ENCODE results near the gene BLOC1S3.
A peak's percentile ranks its signal among the peaks of the same experiment; 100 is the strongest.

Gene BLOC1S3, protein sequence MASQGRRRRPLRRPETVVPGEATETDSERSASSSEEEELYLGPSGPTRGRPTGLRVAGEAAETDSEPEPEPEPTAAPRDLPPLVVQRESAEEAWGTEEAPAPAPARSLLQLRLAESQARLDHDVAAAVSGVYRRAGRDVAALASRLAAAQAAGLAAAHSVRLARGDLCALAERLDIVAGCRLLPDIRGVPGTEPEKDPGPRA

DNA sequence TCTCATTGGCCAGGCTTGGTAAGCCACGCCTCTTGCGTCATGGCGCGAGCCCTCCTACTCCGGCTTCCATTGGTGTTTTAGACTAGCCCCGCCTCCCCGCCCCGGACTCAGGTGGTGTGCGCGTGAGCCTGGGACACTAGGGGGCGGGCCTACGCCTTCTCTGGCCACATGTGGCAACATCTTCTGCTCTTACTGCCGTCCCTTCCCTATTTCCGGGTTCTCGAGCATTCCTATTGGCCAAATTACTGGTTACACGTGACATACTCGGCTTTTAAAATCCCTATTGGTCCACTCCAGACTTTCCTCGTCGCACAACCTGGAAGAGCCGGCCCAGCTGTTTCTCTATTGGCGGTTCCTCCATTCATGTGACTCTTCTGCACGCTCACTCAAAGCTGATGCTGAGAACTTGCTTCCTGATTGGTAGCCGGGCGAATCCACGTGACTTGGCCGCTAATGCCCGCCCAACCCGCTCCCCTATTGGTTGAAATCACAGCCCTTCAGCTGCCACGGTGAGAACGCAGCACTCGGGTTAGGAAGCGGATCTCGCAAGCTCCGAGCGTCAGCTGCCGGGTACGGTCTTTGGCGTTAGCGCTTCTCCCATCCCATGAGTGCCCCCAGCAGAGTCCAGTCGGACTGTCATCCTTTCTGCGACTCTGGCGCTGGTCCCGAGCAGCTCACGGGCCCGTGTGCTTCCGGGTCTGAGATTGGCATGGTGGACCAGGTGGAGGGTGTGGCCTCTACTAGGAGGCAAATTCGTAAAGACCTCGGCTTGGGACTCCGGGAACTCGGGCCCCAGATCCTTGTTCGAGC lies at the start of gene BLOC1S3:
Gene BLOC1S3, plus strand, starts transcription at position 523 of the 810 bp plus-strand sequence. CDS start 513 bp downstream, outside the sequence.
- peak; percentile 100 for DNase-seq

DNA sequence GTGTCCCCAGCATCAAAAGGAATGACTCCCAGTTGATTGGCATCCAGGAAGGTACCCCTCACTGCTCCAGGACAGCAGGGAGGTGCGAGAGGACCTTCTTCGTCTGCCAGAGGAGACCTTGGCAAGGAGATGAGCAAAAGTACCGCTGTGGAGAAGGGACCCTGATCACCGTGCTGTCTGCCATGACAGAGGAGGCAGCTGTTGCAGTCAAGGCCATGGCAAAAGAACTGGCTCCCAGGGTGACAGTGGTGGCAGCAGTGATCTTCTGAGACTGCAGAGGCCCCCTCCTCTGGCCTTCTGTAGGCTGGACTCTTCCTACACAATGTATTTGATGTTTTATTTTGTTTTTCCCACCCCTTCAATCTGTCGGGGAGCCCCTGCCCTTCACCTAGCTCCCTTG lies 49.8 kb upstream of the BLOC1S3 start:
- no peak for DNase-seq

DNA sequence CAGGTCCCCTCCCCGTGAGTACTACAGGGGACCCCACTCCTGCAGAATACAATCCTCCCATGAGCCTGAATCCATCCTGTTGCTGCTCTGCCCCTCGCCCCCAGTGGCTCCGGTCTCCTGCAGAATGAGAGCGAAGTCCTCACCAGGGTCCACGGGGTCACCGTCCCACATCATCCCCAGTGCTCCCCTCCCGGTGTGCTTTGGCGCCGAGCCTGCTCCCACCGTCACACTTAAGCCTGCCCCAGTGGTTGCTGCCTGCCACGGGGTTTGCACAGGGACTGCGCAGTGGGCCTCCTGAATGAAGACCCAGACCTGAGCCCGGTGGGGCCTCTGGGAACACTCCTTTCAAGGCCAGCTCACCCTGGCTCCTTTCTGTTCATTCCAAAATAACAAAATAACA lies 48.3 kb upstream of the BLOC1S3 start:
- DNase-seq, result no peak

DNA sequence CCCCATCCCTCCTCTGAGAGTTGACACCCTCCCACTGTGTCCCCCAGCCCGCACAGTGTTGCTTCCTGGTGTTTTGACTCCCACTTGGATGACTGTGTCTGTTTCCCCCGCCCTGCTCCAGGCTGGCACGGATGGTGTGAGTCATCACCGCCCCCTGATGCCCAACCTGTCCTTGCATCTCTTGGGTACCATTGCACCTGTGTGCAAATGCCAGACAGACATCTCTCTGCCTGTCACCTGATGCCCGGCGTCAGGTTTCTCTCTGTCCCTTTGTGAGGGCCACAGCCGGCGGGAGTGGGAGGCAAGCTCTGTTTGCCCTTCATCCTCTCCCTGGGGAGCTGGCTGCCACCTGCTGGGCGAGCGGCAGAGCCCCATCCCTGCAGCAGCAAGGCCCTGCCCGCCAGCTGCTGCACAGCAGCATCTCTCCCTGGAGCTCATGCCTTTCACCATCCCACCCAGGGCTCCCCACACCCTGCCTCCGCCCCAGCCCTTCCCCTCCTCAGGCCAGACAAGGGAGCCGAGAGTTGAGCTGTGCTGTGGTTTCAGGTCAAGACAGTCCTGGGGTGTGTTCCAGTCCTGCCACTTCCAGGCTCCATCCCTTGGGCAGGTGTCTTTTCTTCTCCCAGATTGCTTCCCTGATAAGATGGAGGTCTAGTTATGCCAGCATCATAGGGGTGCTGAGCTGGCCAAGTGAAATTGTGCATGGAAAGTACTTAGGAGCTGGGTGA lies 47.5 kb upstream of the BLOC1S3 start:
- peak; percentile 60 for DNase-seq

DNA sequence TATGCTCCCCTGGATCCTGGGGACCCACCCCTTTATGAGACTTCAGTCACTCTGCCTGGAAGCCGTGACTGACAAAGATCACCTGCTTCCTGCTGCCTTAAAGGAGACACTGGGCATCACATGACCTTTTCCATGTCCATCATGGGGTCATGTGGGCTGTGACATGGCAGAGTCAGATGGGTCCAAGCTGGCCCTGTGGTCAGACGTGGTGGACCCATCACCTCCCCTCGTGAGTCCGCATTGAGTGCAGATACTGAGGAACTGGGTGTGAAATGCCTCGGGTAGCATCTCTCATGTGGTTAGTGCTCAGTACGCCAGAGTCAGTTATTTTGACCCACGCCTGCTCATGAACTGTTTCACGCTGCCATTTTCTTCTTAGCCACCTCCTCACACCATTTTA lies 44.9 kb upstream of the BLOC1S3 start:
- DNase-seq, result no peak

DNA sequence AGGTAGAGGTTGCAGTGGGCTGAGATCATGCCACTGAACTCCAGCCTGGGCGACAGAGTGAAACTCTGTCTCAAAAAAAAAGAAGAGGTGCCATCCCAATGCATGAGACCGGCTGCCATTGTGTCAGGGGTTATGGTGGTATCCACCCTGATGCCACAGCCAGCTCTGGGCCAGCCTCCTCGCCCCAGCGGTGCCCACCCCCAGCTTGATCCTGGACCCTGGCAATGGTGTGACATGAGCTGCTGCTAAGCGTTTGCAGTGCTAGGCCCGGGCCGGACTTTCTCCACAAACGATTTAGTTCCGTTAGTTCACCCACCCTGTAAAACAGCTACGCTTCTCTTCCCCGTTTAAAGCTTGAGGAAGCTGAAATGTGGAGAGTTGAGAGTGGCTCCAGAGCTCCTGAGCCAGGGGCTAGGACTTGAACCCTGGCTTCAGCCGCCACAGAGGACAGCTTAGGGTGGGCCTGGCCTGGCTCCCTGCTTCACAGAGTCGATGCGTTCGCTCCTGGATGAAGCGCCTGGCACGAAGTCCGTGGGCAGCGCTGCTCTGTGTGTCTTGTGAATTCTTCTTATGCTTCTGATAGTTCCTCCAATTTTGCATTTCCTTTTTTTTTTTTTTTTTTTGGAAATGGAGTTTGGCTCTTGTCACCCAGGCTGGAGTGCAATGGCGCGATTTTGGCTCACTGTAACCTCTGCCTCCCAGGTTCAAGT lies 43.3 kb upstream of the BLOC1S3 start:
- DNase-seq, result no peak

DNA sequence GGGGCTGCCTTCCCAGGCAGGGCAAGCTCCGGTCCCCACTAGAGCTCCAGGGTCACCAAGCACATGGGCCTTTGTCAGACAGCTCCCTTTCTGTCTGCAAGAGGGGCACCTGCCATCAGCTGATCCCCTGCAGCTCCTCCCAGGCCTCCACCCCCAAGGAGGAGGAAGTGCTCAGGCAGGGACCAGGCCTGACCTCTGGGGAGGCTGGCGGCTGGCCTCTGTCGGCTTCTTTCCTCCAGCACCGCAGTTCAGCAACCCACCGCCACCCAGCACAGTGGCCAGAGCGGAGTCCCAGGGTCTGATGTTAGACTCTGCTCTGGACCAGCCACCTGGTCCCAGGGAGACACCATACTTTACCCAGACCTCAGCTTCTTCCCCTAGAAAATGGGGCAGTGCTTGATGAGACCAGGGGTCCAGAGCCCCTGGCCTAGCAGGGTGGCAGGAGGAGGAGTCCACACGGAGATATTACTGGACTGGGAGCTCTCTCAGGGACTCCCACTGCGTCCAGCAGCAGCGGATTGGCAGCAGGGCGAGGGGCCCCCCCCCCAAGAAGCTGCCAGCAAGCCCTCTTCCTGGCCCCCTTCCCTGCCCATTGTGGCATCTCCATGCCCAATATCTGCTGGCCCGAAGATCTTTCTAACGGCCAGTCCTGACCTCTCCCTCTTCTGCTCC lies 41.9 kb upstream of the BLOC1S3 start:
- no peak for DNase-seq

DNA sequence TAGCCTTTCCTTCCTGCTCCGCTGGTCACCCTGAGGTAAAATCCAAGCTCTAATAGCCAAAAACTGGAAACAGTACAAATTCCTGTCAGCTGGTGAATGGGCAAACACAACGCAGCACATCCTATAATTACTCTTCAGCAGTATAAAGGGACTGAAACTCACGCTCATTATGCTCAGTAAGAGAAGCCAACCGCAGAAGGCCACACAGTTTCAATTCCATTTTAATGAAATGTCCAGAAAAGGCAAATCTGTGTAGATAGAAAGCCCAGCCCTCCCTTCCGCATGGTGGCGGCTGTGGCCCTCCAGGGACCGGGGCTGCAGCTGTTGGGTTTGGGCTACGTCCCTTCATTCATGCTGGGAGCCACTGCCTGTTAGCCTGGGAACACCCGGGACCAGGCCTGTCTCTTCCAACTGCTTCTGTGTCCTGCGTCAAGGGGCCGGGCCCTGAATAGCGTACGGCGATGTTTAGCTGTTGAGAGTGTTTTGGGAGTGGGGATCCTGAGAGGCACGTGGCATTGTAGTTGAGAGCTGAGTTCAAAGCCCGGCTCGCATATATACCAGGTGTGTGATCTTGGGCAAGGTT lies 41.3 kb upstream of the BLOC1S3 start:
- no peak for DNase-seq

DNA sequence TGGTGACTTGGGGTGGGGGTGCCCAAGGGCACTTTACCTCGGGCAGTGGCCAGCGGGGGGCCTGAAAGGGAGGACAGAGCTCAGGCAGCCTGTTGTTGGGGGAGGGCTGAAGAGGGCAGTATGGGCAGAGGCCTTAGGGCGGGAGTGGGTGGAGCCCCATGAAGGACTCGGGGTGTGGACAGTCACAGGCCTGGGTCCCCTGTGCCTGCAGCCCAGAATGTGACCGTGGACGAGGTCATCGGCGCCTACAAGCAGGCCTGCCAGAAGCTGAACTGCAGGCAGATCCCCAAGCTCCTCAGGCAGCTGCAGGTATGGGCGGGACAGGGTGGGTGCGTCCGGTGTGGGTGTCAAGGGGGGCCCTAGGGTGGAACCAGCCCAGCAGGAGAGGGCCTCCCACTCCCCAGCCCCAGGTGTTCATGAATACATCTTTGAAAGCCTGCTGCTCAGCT lies 40.3 kb upstream of the BLOC1S3 start:
- DNase-seq, result no peak

DNA sequence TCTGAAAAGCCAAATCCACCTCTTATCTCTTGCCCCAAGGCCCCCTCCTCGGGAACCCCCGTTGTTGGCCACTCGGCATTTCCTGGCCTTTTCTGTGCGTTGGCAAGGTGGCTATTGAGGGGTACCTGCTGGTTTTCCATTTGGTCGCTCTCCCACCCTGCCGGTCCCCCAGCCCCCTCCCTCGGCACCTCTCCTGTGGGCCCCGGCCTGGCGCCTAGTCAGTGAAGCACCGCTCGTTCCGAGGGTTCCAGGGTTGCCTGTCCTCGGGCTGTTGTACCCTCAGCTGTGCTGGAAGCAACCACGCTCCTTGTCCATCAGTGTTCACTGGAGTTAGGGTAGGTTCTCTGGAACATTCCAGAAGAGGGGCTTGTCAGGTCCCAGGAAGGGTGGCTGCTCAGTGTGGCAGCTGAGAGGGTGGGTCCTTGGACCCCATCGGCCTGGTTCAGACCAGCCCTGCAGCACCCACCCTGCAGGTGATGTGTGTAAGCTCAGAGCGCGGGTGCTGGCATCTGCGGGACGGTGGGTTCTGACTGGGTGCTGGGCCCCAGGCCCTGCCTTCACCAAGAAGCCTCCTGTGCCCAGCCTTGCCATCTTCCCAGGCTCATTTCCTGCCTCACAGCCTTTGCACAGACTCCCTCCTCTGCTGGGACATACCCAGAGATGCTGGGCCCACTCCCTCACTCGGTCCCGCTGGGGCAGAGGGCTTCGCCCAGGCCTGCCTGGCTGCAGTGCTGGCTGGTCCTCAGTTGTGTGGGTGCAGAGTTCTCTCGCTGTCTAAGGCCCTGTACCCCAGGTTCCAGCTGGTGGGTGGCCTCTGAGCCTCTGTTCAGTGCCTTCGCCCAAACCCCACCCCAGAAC lies 39.1 kb upstream of the BLOC1S3 start:
- DNase-seq, result no peak

DNA sequence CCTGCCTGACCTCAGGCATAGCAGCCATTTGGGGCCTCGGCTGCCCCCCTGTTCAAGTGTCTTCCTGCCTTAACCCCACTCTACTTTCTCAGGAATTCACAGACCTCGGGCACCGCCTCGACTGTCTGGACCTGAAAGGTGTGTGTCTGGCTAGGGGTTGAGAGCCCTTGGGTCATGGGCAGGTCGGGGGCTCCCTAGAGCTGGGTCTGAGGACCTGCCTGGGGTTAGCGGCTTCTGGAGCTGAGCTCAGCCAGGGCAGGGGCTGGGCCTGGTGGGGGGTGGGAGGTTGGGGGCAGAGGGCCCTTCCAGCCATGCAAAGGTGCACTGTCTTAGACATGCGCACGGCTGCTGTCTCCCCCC lies 38.5 kb upstream of the BLOC1S3 start:
- no peak for DNase-seq

DNA sequence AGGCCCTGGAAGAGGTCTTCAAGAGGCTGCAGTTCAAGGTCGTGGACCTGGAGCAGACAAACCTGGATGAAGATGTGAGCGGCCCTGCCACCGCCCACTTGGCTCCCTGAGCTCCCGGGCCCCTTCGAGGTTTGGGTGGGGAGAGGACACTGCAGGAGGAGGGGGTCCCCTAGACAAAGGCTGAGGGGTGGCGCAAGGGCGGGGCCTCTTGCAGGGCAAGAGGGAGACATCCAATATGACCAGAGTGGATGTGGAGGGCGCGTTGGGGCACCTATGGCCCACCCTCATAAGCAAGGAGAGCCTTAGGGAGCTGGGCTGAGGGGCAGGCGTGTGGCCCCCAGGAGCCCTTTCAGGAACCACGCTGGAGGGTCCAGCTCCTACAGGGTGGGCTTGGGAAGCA lies 38.1 kb upstream of the BLOC1S3 start:
- DNase-seq, result no peak

DNA sequence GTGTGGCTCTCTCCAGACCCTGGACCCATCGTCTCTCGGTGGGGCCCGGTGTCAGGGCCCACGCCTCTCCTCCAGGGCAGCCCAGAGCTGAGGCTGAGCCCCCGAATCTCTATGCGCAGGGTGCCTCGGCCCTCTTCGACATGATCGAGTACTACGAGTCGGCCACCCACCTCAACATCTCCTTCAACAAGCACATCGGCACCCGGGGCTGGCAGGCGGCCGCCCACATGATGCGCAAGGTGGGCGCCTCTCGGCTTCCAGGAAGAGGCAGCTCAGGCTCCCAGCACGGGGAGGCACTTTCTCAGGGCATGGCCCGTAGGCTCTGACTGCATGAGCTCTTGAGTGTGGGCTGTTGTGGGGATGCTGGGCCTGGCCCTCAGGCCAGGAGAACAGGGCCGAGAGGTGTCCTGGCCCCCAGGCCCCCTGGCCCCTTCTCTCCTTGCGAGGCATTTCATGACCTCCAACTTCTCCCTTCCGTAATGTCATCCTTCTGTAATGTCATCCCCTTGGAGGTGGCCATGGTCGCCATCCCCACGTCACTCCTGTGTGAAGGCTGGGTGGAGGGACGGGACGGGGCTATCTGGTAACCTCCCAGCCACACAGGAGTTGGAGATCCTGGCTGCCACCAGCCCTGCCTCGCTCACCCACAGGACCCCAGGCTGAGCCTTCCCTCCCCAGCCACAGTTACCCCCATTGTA lies 37.2 kb upstream of the BLOC1S3 start:
- DNase-seq, result no peak

DNA sequence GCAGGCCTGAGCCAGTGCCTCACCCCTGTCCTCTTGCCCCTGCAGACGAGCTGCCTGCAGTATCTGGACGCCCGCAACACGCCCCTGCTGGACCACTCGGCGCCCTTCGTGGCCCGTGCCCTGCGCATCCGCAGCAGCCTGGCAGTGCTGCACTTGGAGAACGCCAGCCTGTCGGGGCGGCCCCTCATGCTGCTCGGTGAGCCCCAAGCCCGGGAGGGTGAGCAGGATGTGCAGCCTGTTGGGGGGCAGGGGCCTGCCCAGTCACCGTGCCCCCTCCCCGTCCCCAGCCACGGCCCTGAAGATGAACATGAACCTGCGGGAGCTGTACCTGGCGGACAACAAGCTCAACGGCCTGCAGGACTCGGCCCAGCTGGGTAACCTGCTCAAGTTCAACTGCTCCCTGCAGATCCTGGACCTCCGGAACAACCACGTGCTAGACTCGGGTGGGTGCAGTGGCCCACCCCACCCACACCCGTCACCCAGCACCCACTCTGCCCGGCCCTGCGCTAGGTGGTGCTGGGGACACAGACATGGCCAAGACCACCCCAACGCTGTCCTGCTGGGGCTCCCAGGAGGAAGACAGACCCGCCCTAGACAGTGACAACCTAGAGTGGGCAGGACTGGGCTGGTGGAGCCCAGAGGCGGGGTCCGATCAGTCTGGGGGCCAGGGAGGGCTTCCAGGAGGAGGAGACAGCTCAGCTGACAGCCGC lies 36.4 kb upstream of the BLOC1S3 start:
- DNase-seq, result no peak

DNA sequence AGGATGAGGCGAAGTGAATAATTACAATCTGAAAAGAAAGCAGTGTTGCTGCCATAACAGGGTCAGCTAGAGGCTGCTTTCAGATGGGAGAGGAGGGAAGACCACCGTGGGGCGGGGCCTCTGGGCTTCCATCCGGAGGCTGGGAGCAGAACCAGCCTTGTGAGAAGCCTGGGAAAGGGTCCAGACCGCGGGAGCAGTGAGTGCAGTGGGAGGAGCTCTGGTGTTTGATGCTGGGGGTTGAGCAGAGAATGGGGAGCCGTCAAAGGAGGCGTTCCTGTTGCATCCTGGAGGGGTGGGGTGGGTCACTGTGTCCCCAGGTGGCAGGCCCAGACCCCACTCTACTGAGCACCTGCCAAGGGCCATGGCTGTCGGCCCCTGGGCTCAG lies 35.9 kb upstream of the BLOC1S3 start:
- DNase-seq, result no peak

DNA sequence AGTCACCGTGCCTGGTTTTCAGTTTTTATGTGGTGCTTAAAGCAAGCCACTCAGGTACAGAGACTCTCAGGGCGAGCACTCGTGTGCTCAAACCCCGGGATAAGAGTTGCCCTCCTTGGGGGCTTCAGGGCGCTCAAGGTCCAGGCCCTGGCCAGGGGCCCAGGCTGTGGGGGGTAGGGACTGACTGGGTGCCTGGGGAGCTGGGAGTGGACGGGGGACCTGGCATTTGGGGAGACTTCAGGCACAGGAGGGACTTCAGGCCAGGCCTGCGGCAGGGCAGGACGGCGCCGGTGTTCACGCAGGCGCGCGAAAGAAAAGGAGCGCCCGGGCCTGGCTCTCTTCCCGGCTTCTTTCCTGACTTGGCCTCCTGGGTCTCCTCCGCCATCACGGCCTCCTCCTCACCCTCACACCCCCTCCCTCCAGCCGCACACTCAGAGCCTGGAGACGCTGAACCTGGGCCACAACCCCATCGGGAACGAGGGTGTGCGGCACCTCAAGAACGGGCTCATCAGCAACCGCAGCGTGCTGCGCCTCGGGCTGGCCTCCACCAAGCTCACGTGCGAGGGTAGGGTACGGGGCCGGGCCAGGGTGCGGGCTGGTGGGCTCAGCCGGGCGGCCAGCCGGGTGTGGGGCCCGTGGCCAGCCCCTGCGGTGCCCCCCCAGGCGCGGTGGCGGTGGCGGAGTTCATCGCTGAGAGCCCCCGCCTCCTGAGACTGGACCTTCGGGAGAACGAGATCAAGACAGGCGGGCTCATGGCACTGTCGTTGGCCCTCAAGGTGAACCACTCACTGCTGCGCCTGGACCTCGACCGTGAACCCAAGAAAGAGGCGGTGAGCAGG lies 33.9 kb upstream of the BLOC1S3 start:
- no peak for DNase-seq

DNA sequence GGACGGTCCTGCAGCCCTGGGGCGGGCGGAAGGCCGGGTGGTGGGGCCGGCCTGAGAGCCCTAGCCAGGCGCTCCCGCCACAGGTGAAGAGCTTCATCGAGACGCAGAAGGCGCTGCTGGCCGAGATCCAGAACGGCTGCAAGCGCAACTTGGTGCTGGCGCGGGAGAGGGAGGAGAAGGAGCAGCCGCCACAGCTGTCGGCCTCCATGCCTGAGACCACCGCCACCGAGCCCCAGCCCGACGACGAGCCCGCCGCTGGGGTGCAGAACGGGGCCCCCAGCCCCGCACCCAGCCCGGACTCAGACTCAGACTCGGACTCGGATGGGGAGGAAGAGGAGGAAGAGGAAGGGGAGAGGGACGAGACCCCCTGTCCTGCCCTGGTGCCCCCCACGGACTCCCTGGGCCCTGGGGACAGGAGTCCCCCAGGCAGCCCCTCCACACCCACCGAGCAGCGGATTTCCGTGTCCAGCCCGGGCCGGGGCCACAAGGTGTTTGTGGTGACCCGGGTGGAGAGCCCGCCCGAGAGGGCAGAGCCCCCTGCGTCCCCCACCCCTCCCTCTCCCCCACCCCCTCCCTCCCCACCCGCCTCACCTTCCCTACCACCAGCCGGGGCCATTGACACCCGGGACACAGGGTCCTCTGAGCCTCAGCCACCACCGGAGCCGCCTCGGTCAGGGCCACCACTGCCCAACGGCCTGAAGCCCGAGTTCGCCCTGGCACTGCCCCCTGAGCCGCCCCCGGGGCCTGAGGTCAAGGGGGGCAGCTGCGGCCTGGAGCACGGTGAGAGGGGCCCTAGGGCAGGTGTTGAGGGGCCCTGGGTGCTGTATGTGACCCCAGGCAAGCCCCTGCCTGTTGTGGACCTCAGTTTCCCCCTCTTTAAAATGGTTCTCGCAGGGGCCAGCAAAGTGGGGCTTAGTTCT lies 33.1 kb upstream of the BLOC1S3 start:
- DNase-seq, result no peak

DNA sequence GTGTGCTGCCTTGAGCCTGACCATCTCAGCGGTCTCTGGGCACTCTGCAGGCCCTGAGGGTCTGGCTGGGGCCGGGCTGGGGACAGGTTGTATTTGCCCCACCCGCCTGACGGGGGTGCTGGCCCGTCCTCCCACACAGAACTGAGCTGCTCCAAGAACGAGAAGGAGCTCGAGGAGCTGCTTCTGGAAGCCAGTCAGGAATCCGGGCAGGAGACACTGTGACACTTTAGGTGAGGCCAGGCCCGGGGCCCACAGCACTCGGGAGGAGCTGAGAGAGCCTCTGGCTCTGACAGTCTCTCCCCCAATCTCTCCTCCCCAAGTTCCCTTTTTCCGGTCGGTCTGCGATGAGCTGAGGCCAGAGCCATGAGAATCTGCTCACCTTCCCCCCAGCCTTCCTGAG lies 32.3 kb upstream of the BLOC1S3 start:
- no peak for DNase-seq

Data from NCI-H82 (cell line).